ENCODE data around the gene SHISA3.
A peak's percentile ranks its signal among the peaks of the same experiment; 100 is the strongest.
"Not testable (repeated sequence)": the region's sequence is repeated elsewhere in the genome, so short reads cannot be mapped to it uniquely, and the experiment has no call there.

The SHISA3 gene

GRCh38 chr4:42396752-42397634 is at the start of gene SHISA3:
Gene SHISA3 (plus strand): TSS chr4:42397488. CDS start chr4:42398057, 569 bp downstream.
- no peak for DNase-seq (ENCODE audit: low read depth)

DNA sequence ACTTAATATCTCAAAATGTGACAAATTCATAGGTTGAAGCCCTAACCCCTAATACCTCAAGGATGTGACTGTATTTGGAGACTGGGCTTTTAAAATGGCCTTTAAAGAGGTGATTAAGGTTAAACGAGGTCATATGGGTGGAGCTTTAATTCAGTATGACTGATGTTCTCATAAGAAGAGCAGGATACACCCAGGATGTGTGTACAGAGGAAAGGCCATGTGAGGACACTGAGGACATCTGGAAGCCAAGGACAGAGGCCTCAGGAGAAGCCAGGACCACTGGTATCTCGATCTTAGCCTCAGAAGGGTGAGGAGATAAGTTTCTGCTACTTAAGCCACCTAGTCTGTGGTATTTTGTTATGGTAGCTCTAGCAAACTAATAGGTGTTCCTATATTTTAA is 49.0 kb upstream of the SHISA3 start:
- no peak for DNase-seq (ENCODE audit: low read depth)

GRCh38 chr4:42348692-42349091 is 48.6 kb upstream of the SHISA3 start:
- no peak for DNase-seq (ENCODE audit: low read depth)

GRCh38 chr4:42350611-42351182 is 46.6 kb upstream of the SHISA3 start:
- no peak for DNase-seq (ENCODE audit: low read depth)

DNA sequence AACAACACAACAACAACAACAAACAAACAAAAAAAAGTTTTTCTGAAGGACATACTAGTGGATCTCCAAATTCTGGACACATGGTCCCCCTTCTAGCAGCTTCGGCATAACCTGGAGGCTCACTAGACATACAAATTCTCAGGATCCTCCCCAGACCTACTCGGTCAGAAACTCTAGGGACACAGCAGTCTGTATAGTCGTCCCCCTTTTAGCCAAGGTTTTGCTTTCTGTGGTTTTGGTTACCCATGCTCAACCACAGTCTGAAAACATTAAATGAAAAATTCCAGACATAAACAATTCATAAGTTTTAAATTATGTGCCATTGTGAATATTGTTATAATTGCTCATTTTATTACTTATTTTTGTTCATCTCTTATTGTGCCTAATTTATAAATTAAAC is 45.2 kb upstream of the SHISA3 start:
- no peak for DNase-seq (ENCODE audit: low read depth)

GRCh38 chr4:42357325-42357724 is 40.0 kb upstream of the SHISA3 start:
- DNase-seq (ENCODE audit: low read depth), result no peak

GRCh38 chr4:42359711-42360110 is 37.6 kb upstream of the SHISA3 start:
- DNase-seq (ENCODE audit: low read depth), result no peak

DNA sequence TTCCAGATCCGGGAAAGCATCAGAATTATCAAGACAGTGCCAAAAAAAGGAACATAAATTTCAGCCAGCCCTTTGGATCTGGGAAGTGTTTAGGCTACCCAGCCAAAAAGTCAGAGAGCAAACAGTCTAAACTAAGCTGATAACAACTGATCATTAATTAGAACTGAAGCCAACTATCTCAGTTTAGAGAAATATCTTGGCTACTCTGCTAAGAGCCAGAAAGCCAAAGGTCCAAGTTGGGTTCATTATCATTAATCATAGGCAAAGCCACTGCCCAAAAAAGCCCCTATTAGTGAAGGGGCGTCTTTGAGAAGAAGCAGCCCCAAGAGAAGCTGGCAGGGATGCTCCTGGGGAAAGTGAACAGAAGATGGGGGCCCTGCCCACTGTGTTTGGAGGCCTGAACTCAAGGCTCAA is 37.0 kb upstream of the SHISA3 start:
- DNase-seq (ENCODE audit: low read depth), result no peak

GRCh38 chr4:42361456-42361855 is 35.8 kb upstream of the SHISA3 start:
- no peak for DNase-seq (ENCODE audit: low read depth)

DNA sequence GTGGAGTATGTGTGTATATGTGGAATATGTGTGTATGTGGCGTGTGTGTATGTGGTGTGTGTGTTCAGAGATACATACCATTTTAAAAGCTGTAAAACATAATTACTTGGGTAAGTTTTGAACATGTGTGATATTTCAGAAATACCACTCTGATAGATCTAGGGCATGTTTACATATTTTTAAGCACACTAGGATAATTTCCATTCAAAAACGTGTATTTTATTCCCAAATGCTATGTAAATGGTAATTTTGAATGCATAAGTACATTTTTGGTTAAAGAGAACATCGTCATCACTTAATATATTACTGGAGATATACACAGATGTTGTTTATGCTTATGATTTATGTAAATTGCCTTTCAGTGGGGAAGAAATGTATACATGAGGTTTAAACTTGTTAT is 34.7 kb upstream of the SHISA3 start:
- no peak for DNase-seq (ENCODE audit: low read depth)

GRCh38 chr4:42363614-42364013 is 33.7 kb upstream of the SHISA3 start:
- DNase-seq (ENCODE audit: low read depth), result no peak

GRCh38 chr4:42364266-42365053 is 32.8 kb upstream of the SHISA3 start:
- no peak for DNase-seq (ENCODE audit: low read depth)

DNA sequence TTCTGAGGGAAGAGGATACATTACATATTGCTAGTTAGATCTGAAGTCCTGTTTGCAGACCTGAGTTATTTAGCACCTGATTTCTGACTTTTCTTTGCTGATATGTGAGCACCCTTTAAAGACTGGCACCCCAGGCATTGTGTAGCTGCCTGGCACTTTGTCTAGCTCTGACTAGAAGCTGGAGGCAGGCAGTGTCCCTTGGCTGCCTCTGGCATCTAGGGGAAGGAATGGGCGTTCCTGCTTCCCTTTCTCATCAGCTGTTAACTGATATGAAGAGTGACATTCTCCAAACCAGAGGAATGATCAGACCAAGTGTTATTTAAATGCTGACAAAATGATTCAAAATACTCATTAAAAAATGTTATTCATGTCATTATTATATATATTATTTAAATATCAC is 30.3 kb upstream of the SHISA3 start:
- no peak for DNase-seq (ENCODE audit: low read depth)

- no peak for DNase-seq (ENCODE audit: low read depth)
These were observed 27.8 kb upstream of the SHISA3 start for GRCh38 chr4:42369489-42369888.

DNA sequence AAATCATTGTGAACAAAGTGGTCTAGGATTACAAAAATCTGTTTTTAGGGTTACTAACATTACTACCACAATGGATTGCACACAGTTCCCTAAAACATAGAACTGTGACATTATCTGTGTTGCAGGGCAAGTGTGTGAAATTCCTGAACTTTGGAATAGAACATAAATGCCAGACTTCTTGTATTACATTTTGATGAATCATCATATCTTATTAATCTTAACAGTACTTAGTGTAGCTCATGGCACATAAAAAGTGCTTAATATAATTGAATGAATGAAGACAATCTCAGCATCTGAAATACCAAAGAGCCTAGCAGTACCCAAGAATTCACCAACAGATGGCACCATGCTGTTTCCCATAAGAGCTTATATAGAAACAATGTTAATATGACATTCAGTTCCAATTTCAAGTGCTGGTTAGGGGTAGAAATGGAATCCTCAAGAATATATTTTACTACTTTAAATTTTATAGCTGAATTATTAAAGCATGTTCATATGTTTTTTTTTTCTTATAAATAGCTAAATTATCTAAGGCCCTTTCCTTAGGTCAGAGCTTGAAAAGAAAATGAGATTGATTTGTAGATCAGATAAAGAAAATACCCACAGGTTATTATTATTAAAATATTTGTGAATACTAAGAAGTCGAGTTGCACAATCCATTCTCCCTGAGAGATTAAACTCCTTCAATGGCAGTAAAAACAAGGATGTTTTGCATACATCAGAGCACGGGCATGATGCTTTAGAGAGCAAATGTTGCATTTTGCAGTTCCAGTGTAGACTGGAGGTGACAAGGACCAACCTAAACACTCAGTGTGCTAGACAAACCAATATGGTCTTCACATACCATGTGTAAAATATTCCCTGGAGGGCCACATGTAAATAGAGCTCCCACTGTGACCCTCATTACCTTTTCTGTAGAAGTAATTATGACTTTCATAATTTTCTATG is 25.7 kb upstream of the SHISA3 start:
- DNase-seq (ENCODE audit: low read depth), result peak; percentile 21

DNA sequence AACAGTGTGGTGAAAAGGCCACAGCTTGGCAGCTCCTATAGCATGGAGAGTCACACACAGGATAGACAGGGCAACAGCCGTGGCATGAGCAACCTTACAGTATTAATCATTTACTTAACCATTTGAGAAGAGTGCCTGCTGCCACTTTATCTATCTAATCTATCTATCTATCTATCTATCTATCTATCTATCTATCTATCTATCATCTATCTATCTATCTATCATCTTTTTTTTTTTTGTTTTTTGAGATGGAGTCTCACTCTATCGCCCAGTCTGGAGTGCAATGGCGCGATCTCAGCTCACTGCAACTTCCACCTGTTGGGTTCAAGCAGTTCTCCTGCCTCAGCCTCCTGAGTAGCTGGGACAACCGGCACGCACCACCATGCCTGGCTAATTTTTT is 25.0 kb upstream of the SHISA3 start:
- not testable (repeated sequence) for DNase-seq (ENCODE audit: low read depth)

DNA sequence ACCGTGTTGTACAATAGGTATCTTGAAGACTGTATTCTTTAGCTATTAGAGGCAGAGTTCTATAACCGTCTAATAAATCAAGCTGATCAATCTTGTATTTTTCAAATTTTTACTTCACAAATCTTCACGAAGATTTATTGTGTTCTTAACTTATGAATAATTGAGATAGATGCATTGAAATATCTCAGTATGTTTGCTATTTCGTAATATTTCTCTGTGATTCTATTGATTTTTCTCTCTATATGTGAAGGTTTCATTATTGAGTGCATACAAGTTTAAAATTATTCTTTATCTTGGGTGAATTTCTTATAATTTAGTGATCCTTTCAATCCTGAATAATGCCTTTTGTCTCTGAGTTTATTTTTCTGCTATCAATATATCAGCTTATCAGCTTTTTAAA is 19.8 kb upstream of the SHISA3 start:
- DNase-seq (ENCODE audit: low read depth), result no peak

DNA sequence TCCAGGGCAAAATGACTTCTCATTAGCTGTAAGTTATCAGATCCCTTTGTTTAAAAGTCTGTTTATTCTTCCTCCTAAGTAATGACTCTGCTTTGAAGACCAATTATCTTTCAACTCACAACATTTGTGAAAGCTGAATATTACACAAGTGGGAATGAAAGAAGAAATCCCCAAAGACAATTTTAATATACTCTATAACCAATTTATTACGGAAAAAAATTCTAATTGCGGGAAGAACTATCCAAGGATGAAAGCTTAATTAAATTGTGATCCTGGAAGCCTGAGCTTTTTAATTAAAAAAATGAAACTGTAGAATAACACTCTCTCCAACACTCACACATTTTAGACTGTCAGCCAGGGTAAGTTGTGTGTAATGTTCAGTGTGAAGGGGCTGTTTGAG is 15.6 kb upstream of the SHISA3 start:
- DNase-seq (ENCODE audit: low read depth), result no peak

DNA sequence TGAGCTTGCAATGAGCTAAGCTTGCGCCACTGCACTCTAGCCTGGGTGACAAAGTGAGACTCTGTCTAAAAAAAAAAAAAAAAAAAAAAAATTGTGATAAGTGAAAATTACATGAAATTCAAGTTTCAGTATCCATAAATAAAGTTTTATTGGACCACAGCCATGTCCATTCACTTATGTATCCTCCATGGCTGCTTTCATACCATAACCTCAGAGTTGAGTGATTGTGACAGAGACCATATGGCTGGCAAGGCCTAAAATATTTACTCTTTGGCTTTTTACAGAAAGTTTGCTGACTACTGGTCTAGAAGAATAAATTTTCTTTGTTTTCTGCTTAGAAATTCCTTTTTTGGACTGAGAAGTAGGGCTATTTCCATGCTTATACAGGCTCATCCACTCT is 11.8 kb upstream of the SHISA3 start:
- no peak for DNase-seq (ENCODE audit: low read depth)

DNA sequence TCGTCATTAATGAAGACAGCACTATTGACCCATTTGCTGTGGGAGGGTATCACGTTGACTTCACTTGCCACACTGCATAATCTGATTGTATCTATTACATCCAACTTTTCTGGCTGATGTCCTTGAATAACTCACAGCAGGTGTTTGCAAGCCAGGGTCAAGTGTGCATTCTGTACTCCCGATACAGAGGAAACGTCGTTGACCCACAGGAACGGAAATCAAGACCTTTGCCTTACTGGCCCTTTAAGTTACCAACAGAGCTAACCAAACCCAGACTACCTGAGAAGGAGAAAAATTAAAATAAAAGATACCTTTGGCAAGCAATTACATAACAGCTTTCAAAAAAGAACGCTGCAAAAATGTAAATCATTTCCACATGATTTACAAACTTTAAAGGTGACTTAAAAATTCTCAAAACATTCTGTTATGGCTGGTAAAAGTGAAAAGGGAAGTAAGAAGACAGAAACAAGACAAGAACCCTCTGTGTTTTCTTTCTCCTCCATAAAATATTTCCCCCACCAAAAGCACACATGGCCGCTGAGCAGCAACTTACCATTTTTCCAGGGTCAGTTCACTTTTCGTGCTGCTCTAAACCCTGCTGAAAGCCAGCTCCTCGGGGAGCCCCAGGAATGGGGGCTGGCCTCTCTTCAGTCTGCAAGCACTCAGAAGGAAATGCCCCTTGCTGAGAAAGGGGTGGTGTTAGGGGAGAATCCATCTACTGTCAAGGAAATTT is 6.5 kb upstream of the SHISA3 start:
- DNase-seq (ENCODE audit: low read depth), result no peak

DNA sequence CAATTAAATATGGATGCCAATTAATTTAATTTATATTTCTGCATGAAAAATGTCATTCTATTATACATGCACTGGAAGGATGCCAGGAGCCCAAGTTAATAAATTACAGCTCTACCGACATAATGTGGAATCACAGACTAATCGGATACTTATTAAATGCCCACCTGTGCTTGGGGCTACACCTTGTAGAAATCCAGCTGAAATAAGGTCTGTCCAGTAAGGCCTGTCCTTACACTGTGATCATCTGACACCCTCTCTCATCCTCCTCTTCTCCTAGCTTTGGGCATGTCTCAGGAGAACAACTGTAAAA is 6.0 kb upstream of the SHISA3 start:
- no peak for DNase-seq (ENCODE audit: low read depth)

All from fibroblast of the conjunctiva (primary cell).